Measurements from ENCODE around the gene CHRM4.

Gene CHRM4

GRCh38 chr11:46370253-46370652 lies 21.3 kb downstream of the CHRM4 start:
- no peak overlapping the region for H3K27ac Mint-ChIP-seq
- H3K4me3 Mint-ChIP-seq: no peak overlapping the region
- H3K4me1 Mint-ChIP-seq (ENCODE audit: low read depth): peaks cover 10% of the 10 kb centered on the region
- no peaks in the 10 kb centered on the region for H3K27me3 Mint-ChIP-seq
- H3K9me3 Mint-ChIP-seq: no peaks in the 10 kb centered on the region
- peaks cover 24% of the 10 kb centered on the region for H3K36me3 Mint-ChIP-seq (ENCODE audit: low read depth)

- Mint-ChIP-seq H3K9me3 (no peaks in the 10 kb centered on the region), H3K4me3 (no peak overlapping the region), H3K36me3 (ENCODE audit: low read depth) (peaks cover 20% of the 10 kb centered on the region), H3K4me1 (ENCODE audit: low read depth) (peaks cover 10% of the 10 kb centered on the region), H3K27ac (peak overlapping the region; percentile 40), H3K27me3 (no peaks in the 10 kb centered on the region)
Measured at GRCh38 chr11:46369458-46370152, 22.0 kb downstream of the CHRM4 start.

- H3K4me3 Mint-ChIP-seq: no peak overlapping the region
Measured at GRCh38 chr11:46367916-46368267, 23.7 kb downstream of the CHRM4 start.

GRCh38 chr11:46367244-46367915 lies 24.2 kb downstream of the CHRM4 start:
- no peak overlapping the region for H3K4me3 Mint-ChIP-seq
- H3K4me1 Mint-ChIP-seq (ENCODE audit: low read depth): peaks cover 23% of the 10 kb centered on the region
- peaks cover 20% of the 10 kb centered on the region for H3K36me3 Mint-ChIP-seq (ENCODE audit: low read depth)
- H3K9me3 Mint-ChIP-seq: no peaks in the 10 kb centered on the region
- H3K27me3 Mint-ChIP-seq: no peaks in the 10 kb centered on the region
- no peak overlapping the region for H3K27ac Mint-ChIP-seq

More at GRCh38 chr11:46367916-46368267, 23.7 kb downstream of the CHRM4 start:
- Mint-ChIP-seq H3K36me3 (ENCODE audit: low read depth) (peaks cover 20% of the 10 kb centered on the region), H3K4me1 (ENCODE audit: low read depth) (peaks cover 17% of the 10 kb centered on the region), H3K27me3 (no peaks in the 10 kb centered on the region), H3K27ac (no peak overlapping the region), H3K9me3 (no peaks in the 10 kb centered on the region)

GRCh38 chr11:46366661-46367161 lies 24.9 kb downstream of the CHRM4 start:
- no peak overlapping the region for H3K4me3 Mint-ChIP-seq
- peaks cover 16% of the 10 kb centered on the region for H3K36me3 Mint-ChIP-seq (ENCODE audit: low read depth)
- peaks cover 28% of the 10 kb centered on the region for H3K4me1 Mint-ChIP-seq (ENCODE audit: low read depth)
- H3K27ac Mint-ChIP-seq: no peak overlapping the region
- H3K9me3 Mint-ChIP-seq: no peaks in the 10 kb centered on the region
- H3K27me3 Mint-ChIP-seq: no peaks in the 10 kb centered on the region

GRCh38 chr11:46366260-46366659 lies 25.3 kb downstream of the CHRM4 start:
- Mint-ChIP-seq H3K9me3 (no peaks in the 10 kb centered on the region), H3K27me3 (no peaks in the 10 kb centered on the region), H3K27ac (no peak overlapping the region), H3K4me3 (no peak overlapping the region), H3K36me3 (ENCODE audit: low read depth) (peaks cover 12% of the 10 kb centered on the region), H3K4me1 (ENCODE audit: low read depth) (peaks cover 33% of the 10 kb centered on the region)

GRCh38 chr11:46364791-46365190 lies 26.8 kb downstream of the CHRM4 start:
- H3K27ac Mint-ChIP-seq: peak overlapping the region; percentile 23
- no peaks in the 10 kb centered on the region for H3K9me3 Mint-ChIP-seq
- H3K36me3 Mint-ChIP-seq (ENCODE audit: low read depth): peaks cover 6% of the 10 kb centered on the region
- H3K27me3 Mint-ChIP-seq: no peaks in the 10 kb centered on the region
- H3K4me3 Mint-ChIP-seq: no peak overlapping the region
- peaks cover 47% of the 10 kb centered on the region for H3K4me1 Mint-ChIP-seq (ENCODE audit: low read depth)

GRCh38 chr11:46364056-46364455 lies 27.5 kb downstream of the CHRM4 start:
- H3K27me3 Mint-ChIP-seq: no peaks in the 10 kb centered on the region
- H3K4me3 Mint-ChIP-seq: no peak overlapping the region
- no peaks in the 10 kb centered on the region for H3K36me3 Mint-ChIP-seq (ENCODE audit: low read depth)
- H3K4me1 Mint-ChIP-seq (ENCODE audit: low read depth): peaks cover 48% of the 10 kb centered on the region
- H3K9me3 Mint-ChIP-seq: no peaks in the 10 kb centered on the region
- H3K27ac Mint-ChIP-seq: no peak overlapping the region

- Mint-ChIP-seq H3K4me1 (ENCODE audit: low read depth) (peaks cover 48% of the 10 kb centered on the region), H3K36me3 (ENCODE audit: low read depth) (no peaks in the 10 kb centered on the region), H3K4me3 (no peak overlapping the region), H3K9me3 (no peaks in the 10 kb centered on the region), H3K27ac (no peak overlapping the region), H3K27me3 (no peaks in the 10 kb centered on the region)
Measured at GRCh38 chr11:46363455-46364005, 28.0 kb downstream of the CHRM4 start.

GRCh38 chr11:46363031-46363407 lies 28.6 kb downstream of the CHRM4 start:
- Mint-ChIP-seq H3K36me3 (ENCODE audit: low read depth) (no peaks in the 10 kb centered on the region), H3K4me1 (ENCODE audit: low read depth) (peaks cover 48% of the 10 kb centered on the region), H3K9me3 (no peaks in the 10 kb centered on the region), H3K27me3 (no peaks in the 10 kb centered on the region), H3K4me3 (peak overlapping the region; percentile 49), H3K27ac (peak overlapping the region; percentile 77)

GRCh38 chr11:46362156-46363030 lies 29.2 kb downstream of the CHRM4 start:
- Mint-ChIP-seq H3K27me3 (no peaks in the 10 kb centered on the region), H3K27ac (peak overlapping the region; percentile 77), H3K9me3 (no peaks in the 10 kb centered on the region), H3K4me1 (ENCODE audit: low read depth) (peaks cover 54% of the 10 kb centered on the region), H3K4me3 (peak overlapping the region; percentile 49), H3K36me3 (ENCODE audit: low read depth) (no peaks in the 10 kb centered on the region)

GRCh38 chr11:46361283-46362155 lies 30.1 kb downstream of the CHRM4 start:
- no peaks in the 10 kb centered on the region for H3K36me3 Mint-ChIP-seq (ENCODE audit: low read depth)
- H3K9me3 Mint-ChIP-seq: no peaks in the 10 kb centered on the region
- H3K4me1 Mint-ChIP-seq (ENCODE audit: low read depth): peaks cover 57% of the 10 kb centered on the region
- peak overlapping the region; percentile 74 for H3K4me3 Mint-ChIP-seq
- no peaks in the 10 kb centered on the region for H3K27me3 Mint-ChIP-seq
- H3K27ac Mint-ChIP-seq: peak overlapping the region; percentile 86

- Mint-ChIP-seq H3K36me3 (ENCODE audit: low read depth) (no peaks in the 10 kb centered on the region), H3K4me3 (peak overlapping the region; percentile 74), H3K27me3 (no peaks in the 10 kb centered on the region), H3K9me3 (no peaks in the 10 kb centered on the region), H3K4me1 (ENCODE audit: low read depth) (peaks cover 63% of the 10 kb centered on the region), H3K27ac (peak overlapping the region; percentile 86)
Measured at GRCh38 chr11:46360878-46361277, 30.7 kb downstream of the CHRM4 start.

- Mint-ChIP-seq H3K36me3 (ENCODE audit: low read depth) (no peaks in the 10 kb centered on the region), H3K4me1 (ENCODE audit: low read depth) (peaks cover 67% of the 10 kb centered on the region), H3K9me3 (no peaks in the 10 kb centered on the region), H3K4me3 (no peak overlapping the region), H3K27me3 (no peaks in the 10 kb centered on the region), H3K27ac (no peak overlapping the region)
Measured at GRCh38 chr11:46359953-46360352, 31.6 kb downstream of the CHRM4 start.
